Measurements from ENCODE around the gene RRP9.
"Not testable (repeated sequence)": the region's sequence is repeated elsewhere in the genome, so short reads cannot be mapped to it uniquely, and the experiment has no call there.

- TF ChIP-seq CTCF (IDR thresholded peaks at IDR 0.05 in 2 of 3, conservative IDR thresholded peaks at IDR 0.05 in 1 of 3; ENCODE audit: borderline replicate concordance in 1 of 3, insufficient read depth in 1 of 3, low read depth in 2 of 3, low read length in 2 of 3); FOSL1 (IDR thresholded peaks at IDR 0.05; ENCODE audit: low read depth); EZH2 (IDR thresholded peaks at IDR 0.05); POLR2A (IDR thresholded peaks at IDR 0.05; ENCODE audit: borderline replicate concordance, extremely low read depth, insufficient read depth, insufficient read length); REST (IDR thresholded peaks at IDR 0.05; ENCODE audit: low read depth); TCF7L2 (IDR thresholded peaks at IDR 0.05; ENCODE audit: borderline replicate concordance, extremely low read depth, insufficient read depth, insufficient read length); ZNF274 (IDR thresholded peaks at IDR 0.05; ENCODE audit: low read depth, low read length); ELF1 (IDR thresholded peaks at IDR 0.05; ENCODE audit: borderline replicate concordance, low read depth); MAX (IDR thresholded peaks at IDR 0.05); CEBPB (IDR thresholded peaks at IDR 0.05; ENCODE audit: low read depth); SRF (IDR thresholded peaks at IDR 0.05; ENCODE audit: low read depth): not testable (repeated sequence)
These were observed 48.8 kb upstream of the RRP9 start for GRCh38 chr3:51990501-51990971.
